KMS-11 (cell line): ENCODE results near the gene AGPAT4.

Experiments
- H2AFZ ChIP-seq: fragments of 200-600 bp; sonication (generic); 2 replicates; pipeline ENCODE4 v1.6.1; 2016; ENCODE audit warnings: antibody characterized with exemption, mixed run types, low read depth
- H3K27ac ChIP-seq: fragments of 200-600 bp; sonication (generic); 2 replicates; pipeline ENCODE4 v1.6.1; 2016; ENCODE audit warnings: mild to moderate bottlenecking, mixed run types
- H3K27me3 ChIP-seq: fragments of 200-600 bp; sonication (generic); 2 replicates; pipeline ENCODE4 v1.6.1; 2017; ENCODE audit warnings: mild to moderate bottlenecking, low read depth, mixed run types, moderate library complexity; ENCODE audit not compliant: insufficient read depth
- H3K36me3 ChIP-seq: fragments of 200-600 bp; sonication (generic); 2 replicates; pipeline ENCODE4 v1.6.1; 2017; ENCODE audit warnings: mild to moderate bottlenecking, mixed run types; ENCODE audit not compliant: insufficient read depth
- H3K4me1 ChIP-seq: fragments of 200-600 bp; sonication (generic); 2 replicates; pipeline ENCODE4 v1.6.1; 2016; ENCODE audit warnings: mild to moderate bottlenecking, low read depth, mixed run types; ENCODE audit not compliant: poor library complexity, severe bottlenecking
- H3K4me2 ChIP-seq: fragments of 200-600 bp; sonication (generic); 2 replicates; pipeline ENCODE4 v1.7.0; 2016; ENCODE audit warnings: mild to moderate bottlenecking, mixed run types
- H3K4me3 ChIP-seq: fragments of 200-600 bp; sonication (generic); IDR thresholded peaks from 2 replicates; pipeline ENCODE4 v1.6.1; 2017; ENCODE audit warnings: low read depth, low read length, mixed read lengths; ENCODE audit not compliant: insufficient read depth
- H3K79me2 ChIP-seq: fragments of 200-600 bp; sonication (generic); 2 replicates; pipeline ENCODE4 v1.6.1; 2016; ENCODE audit warnings: low read depth, mixed run types; ENCODE audit not compliant: insufficient read depth
- H3K9ac ChIP-seq: fragments of 200-600 bp; sonication (generic); 2 replicates; pipeline ENCODE4 v1.6.1; 2016; ENCODE audit warnings: mild to moderate bottlenecking, mixed run types
- H4K20me1 ChIP-seq: fragments of 200-600 bp; sonication (generic); 2 replicates; pipeline ENCODE4 v1.6.1; 2016; ENCODE audit warnings: mild to moderate bottlenecking, mixed run types; ENCODE audit not compliant: insufficient read depth
- CTCF ChIP-seq: fragments of 200-600 bp; sonication (generic); conservative IDR thresholded peaks from 2 replicates; pipeline ENCODE4 v1.6.1; 2017; ENCODE audit warnings: low read depth, mild to moderate bottlenecking, antibody characterized with exemption, low read length, moderate library complexity, mixed read lengths

Gene AGPAT4

GRCh38 chr6:161268531-161269210, 5.2 kb downstream of the AGPAT4 start:
- Histone ChIP-seq H4K20me1 (no peaks in the 10 kb centered on the region), H2AFZ (no peak overlapping the region), H3K9ac (no peak overlapping the region), H3K27me3 (no peaks in the 10 kb centered on the region), H3K4me2 (no peak overlapping the region), H3K4me3 (no peak overlapping the region), H3K4me1 (no peaks in the 10 kb centered on the region), H3K79me2 (no peaks in the 10 kb centered on the region), H3K27ac (no peak overlapping the region), H3K36me3 (no peaks in the 10 kb centered on the region)
- TF ChIP-seq CTCF = no peak

- no peaks in the 10 kb centered on the region for H3K79me2 ChIP-seq
- no peak overlapping the region for H2AFZ ChIP-seq
- H3K4me2 ChIP-seq = no peak overlapping the region
- no peak overlapping the region for H3K27ac ChIP-seq
- H3K4me3 ChIP-seq = no peak overlapping the region
- TF ChIP-seq CTCF = no peak
- H4K20me1 ChIP-seq = no peaks in the 10 kb centered on the region
- H3K27me3 ChIP-seq = no peaks in the 10 kb centered on the region
- no peaks in the 10 kb centered on the region for H3K36me3 ChIP-seq
- no peak overlapping the region for H3K9ac ChIP-seq
- no peaks in the 10 kb centered on the region for H3K4me1 ChIP-seq
Observed at GRCh38 chr6:161266513-161267230, 7.2 kb downstream of the AGPAT4 start.

GRCh38 chr6:161265975-161266374, 7.9 kb downstream of the AGPAT4 start:
- no peaks in the 10 kb centered on the region for H3K79me2 ChIP-seq
- no peaks in the 10 kb centered on the region for H3K36me3 ChIP-seq
- no peak overlapping the region for H3K4me2 ChIP-seq
- no peaks in the 10 kb centered on the region for H3K4me1 ChIP-seq
- TF ChIP-seq CTCF = no peak
- no peak overlapping the region for H2AFZ ChIP-seq
- no peaks in the 10 kb centered on the region for H3K27me3 ChIP-seq
- no peaks in the 10 kb centered on the region for H4K20me1 ChIP-seq
- H3K4me3 ChIP-seq = no peak overlapping the region
- H3K9ac ChIP-seq = no peak overlapping the region
- H3K27ac ChIP-seq = no peak overlapping the region

- no peak for TF ChIP-seq CTCF
- Histone ChIP-seq H3K4me3 (no peak overlapping the region), H3K27ac (no peak overlapping the region), H3K36me3 (no peaks in the 10 kb centered on the region), H3K79me2 (no peaks in the 10 kb centered on the region), H3K27me3 (no peaks in the 10 kb centered on the region), H2AFZ (no peak overlapping the region), H3K4me1 (no peaks in the 10 kb centered on the region), H4K20me1 (no peaks in the 10 kb centered on the region), H3K9ac (no peak overlapping the region), H3K4me2 (no peak overlapping the region)
Observed at GRCh38 chr6:161265554-161265953, 8.3 kb downstream of the AGPAT4 start.
